Measurements from ENCODE around the gene NPL. TPM values are rescaled to one million over a fixed set of nuclear protein-coding genes. Genes with fewer than 3 reads are reported as not detected.

The NPL gene
- total RNA-seq, 1 experiment from 2014 or later: 6.9 TPM

- intact Hi-C loops (cut with micrococcal nuclease; ENCODE audit: unreplicated experiment): no loop called here
- CTCF ChIA-PET: no interaction called here
- POLR2A ChIA-PET (ENCODE audit: low non-redundant PET): no interaction called here
- no peak for DNase-seq (ENCODE audit: low spot score)
- Histone ChIP-seq H3K36me3 (ENCODE audit: insufficient read depth, low read length, poor library complexity, severe bottlenecking) (no peaks in the 10 kb centered on the region), H3K27ac (ENCODE audit: low read depth, low read length, poor library complexity, severe bottlenecking) (no peak overlapping the region), H3K4me1 (ENCODE audit: insufficient read depth, low read length, poor library complexity, severe bottlenecking) (no peaks in the 10 kb centered on the region), H3K27me3 (replicated peaks; ENCODE audit: insufficient read depth, low read depth, low read length, poor library complexity) (no peaks in the 10 kb centered on the region), H3K4me3 (ENCODE audit: low read depth, low read length, poor library complexity, severe bottlenecking) (no peak overlapping the region), H3K9me3 (ENCODE audit: low read depth, low read length, poor library complexity, severe bottlenecking) (no peaks in the 10 kb centered on the region)
- TF ChIP-seq, protein P1, sequence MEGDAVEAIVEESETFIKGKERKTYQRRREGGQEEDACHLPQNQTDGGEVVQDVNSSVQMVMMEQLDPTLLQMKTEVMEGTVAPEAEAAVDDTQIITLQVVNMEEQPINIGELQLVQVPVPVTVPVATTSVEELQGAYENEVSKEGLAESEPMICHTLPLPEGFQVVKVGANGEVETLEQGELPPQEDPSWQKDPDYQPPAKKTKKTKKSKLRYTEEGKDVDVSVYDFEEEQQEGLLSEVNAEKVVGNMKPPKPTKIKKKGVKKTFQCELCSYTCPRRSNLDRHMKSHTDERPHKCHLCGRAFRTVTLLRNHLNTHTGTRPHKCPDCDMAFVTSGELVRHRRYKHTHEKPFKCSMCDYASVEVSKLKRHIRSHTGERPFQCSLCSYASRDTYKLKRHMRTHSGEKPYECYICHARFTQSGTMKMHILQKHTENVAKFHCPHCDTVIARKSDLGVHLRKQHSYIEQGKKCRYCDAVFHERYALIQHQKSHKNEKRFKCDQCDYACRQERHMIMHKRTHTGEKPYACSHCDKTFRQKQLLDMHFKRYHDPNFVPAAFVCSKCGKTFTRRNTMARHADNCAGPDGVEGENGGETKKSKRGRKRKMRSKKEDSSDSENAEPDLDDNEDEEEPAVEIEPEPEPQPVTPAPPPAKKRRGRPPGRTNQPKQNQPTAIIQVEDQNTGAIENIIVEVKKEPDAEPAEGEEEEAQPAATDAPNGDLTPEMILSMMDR (conservative IDR thresholded peaks at IDR 0.05; ENCODE audit: low read depth, low read length): no peak
- no peak for TF ChIP-seq EZH2 (IDR thresholded peaks at IDR 0.05; ENCODE audit: borderline replicate concordance, low read depth, low read length, poor library complexity, severe bottlenecking)
- no TSS peak for BruUV-seq (replicated peaks)
Observed at GRCh38 chr1:182762536-182762935, 27.0 kb upstream of the NPL start.

GRCh38 chr1:182764029-182764727 lies 25.4 kb upstream of the NPL start:
- DNase-seq (ENCODE audit: low spot score): no peak
- CTCF ChIA-PET: interaction anchor here (0.5 kb wide), 1 partner anchor 170 kb away, joined by 6 read pairs; no protein-coding TSS in a partner anchor
- intact Hi-C loops (cut with micrococcal nuclease; ENCODE audit: unreplicated experiment): no loop called here
- POLR2A ChIA-PET (ENCODE audit: low non-redundant PET): no interaction called here
- Histone ChIP-seq H3K36me3 (ENCODE audit: insufficient read depth, low read length, poor library complexity, severe bottlenecking) (no peaks in the 10 kb centered on the region), H3K9me3 (ENCODE audit: low read depth, low read length, poor library complexity, severe bottlenecking) (no peaks in the 10 kb centered on the region), H3K4me3 (ENCODE audit: low read depth, low read length, poor library complexity, severe bottlenecking) (no peak overlapping the region), H3K4me1 (ENCODE audit: insufficient read depth, low read length, poor library complexity, severe bottlenecking) (no peaks in the 10 kb centered on the region), H3K27ac (ENCODE audit: low read depth, low read length, poor library complexity, severe bottlenecking) (no peak overlapping the region), H3K27me3 (replicated peaks; ENCODE audit: insufficient read depth, low read depth, low read length, poor library complexity) (no peaks in the 10 kb centered on the region)
- BruUV-seq (replicated peaks): no TSS peak
- TF ChIP-seq, protein P1 (conservative IDR thresholded peaks at IDR 0.05; ENCODE audit: low read depth, low read length): no peak
- no peak for TF ChIP-seq EZH2 (IDR thresholded peaks at IDR 0.05; ENCODE audit: borderline replicate concordance, low read depth, low read length, poor library complexity, severe bottlenecking)

DNA sequence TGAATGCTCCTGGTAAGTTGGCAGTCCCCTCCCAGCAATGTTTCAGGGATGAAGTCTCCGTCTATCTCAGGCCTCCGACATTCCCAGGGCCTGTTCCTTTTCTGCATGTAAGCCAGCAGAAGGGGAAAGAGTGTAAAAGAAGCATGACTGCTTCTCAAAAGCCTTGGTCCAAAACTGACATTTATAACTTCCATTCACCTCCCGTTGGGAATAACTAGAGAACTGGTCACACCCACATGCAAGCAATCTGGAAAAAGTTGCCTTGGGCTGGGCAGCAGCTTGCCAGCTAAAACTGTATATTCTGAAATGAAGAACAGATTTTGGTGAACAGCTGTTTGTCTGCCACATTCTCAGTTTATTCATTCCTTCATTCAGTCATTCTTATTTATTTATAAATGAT lies 24.2 kb upstream of the NPL start:
- DNase-seq (ENCODE audit: low spot score): no peak
- no peak overlapping the region for H3K27ac ChIP-seq (ENCODE audit: low read depth, low read length, poor library complexity, severe bottlenecking)
- H3K36me3 ChIP-seq (ENCODE audit: insufficient read depth, low read length, poor library complexity, severe bottlenecking): no peaks in the 10 kb centered on the region
- ChIA-PET POLR2A (ENCODE audit: low non-redundant PET) (no interaction called here), CTCF (no interaction called here)
- no peaks in the 10 kb centered on the region for H3K9me3 ChIP-seq (ENCODE audit: low read depth, low read length, poor library complexity, severe bottlenecking)
- H3K4me1 ChIP-seq (ENCODE audit: insufficient read depth, low read length, poor library complexity, severe bottlenecking): no peaks in the 10 kb centered on the region
- no peaks in the 10 kb centered on the region for H3K27me3 ChIP-seq (replicated peaks; ENCODE audit: insufficient read depth, low read depth, low read length, poor library complexity)
- TF ChIP-seq, protein P1 (conservative IDR thresholded peaks at IDR 0.05; ENCODE audit: low read depth, low read length): no peak
- no peak for TF ChIP-seq EZH2 (IDR thresholded peaks at IDR 0.05; ENCODE audit: borderline replicate concordance, low read depth, low read length, poor library complexity, severe bottlenecking)
- intact Hi-C loops (cut with micrococcal nuclease; ENCODE audit: unreplicated experiment): no loop called here
- no peak overlapping the region for H3K4me3 ChIP-seq (ENCODE audit: low read depth, low read length, poor library complexity, severe bottlenecking)
- BruUV-seq (replicated peaks): no TSS peak
